GM21529 (cell line): ENCODE results near the gene MED6.

Experiments used
- ATAC-seq: cut with Tn5 transposase; IDR thresholded peaks from one replicate; pipeline ENCODE4 v1.9.1; 2021; ENCODE audit not compliant: unreplicated experiment

The MED6 gene

GRCh38 chr14:70600382-70601157 is at the start of gene MED6:
Gene MED6, minus strand, starts transcription at chr14:70600655. Its CDS starts 18 bp downstream, at chr14:70600637.
- ATAC-seq: peak; percentile 92

GRCh38 chr14:70649803-70650202 is 49.3 kb upstream of the MED6 start:
- no peak for ATAC-seq

- ATAC-seq: no peak
These were observed 47.9 kb upstream of the MED6 start for GRCh38 chr14:70648346-70648745.

- no peak for ATAC-seq
These were observed 46.2 kb upstream of the MED6 start for GRCh38 chr14:70646705-70647104.

DNA sequence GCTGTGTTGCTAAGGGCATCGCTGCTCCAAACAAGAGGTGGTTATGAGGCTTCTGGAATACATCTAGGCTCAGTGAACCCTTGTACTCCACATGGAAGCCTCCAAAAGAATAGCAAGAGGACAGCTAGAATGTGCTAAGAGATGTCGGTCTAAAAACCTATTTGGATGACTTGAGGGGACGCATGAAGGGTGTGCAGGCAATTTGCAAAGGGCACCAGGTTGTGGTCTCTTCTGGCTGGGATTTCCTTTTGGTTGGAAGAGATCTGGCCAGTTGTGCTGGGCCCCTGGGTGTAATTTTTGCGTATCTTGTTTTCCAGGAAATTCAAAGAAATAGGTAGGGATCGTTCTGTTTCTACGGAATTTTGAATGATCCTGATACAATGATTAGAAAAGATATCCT is 45.4 kb upstream of the MED6 start:
- no peak for ATAC-seq

- ATAC-seq: no peak
These were observed 43.5 kb upstream of the MED6 start for GRCh38 chr14:70643967-70644366.

GRCh38 chr14:70642303-70643235 is 42.1 kb upstream of the MED6 start:
- peak; percentile 33 for ATAC-seq

DNA sequence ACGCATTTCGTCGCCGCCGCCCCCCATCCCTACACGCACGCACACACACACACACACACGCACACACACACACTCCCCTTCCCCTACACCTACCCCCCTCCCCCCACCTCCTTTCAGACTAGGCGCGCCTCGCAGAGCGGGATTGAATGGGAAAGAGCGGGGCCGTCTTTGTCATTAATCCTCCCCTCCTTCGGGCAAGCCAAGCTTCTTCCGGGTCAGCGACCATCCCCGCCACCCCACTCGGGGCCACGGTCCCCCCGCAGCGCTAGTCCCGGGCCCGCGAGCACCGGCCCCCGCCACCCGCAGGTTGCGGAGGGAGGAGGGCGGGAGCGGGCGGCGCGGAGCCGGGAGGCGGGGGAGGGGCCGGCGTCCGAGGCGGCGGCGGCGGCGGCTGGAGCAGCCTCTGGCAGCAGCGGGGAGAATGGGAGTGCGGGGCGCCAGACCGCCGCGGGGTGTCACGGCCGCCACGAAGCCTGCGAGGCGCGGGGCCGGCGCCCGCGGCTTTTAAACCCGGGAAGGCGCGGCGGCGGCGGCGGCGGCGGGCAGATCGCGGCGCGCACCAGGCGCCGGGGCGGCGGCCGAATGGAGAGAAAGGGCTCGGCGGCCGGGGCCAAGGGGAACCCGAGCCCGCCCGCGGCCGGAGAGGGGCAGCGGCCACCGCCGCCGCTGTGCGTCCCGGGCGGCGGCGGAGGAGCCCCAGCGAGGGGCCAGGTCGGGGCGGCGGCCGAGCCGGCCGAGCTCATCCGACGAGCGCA is 41.3 kb upstream of the MED6 start, which contains the start of gene TTC9:
TSS of gene TTC9 (plus strand) at position 369 of the 755 bp plus-strand sequence. CDS start at position 583, 214 bp downstream.
- peak; percentile 17 for ATAC-seq

DNA sequence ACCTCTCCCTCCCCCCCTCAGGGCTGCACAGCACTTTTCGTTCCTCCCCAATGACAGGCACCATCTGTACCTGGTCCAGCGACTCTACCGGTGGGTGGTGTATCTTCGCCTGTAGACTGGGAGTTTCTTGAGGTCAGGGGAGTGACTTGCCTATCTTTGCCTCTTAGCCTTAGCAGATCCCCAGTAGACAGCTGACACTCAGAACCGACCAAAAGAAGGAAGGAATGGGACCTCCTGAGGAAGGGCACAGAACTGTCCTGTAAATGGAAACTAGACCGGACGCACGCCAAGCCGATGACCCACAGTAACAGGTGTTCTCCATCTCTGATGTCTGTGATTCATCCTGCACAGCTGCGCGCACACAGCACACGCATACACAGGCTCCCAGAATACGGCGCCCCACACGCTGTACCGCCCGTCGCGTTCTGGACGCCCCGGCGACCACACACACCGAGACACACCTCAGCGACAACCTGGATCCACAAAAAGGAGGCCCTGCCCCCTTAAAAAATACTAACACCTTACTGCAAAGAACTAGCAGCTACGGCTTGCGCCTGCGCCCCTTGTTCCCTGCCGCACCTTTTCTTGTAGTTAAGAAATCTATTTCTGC is 40.6 kb upstream of the MED6 start:
- peak; percentile 67 for ATAC-seq

DNA sequence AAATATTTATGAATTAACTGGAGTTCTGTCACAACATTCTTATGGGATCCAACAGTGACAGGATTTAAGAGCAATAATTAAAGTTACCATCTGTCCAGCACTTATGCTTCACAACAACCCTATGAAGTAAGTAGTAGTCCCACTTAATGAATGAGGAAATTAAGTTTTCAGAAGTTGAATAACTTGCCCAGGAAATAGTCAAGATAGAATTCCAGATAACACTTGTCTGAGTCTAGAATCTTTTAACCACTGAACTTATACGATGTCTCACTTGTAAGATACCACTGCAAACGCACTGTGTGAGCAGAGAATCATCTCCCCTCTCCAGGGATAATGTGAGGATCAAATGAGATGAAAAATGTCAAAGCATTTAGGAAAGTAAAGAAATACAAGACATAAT is 38.0 kb upstream of the MED6 start:
- ATAC-seq: no peak

DNA sequence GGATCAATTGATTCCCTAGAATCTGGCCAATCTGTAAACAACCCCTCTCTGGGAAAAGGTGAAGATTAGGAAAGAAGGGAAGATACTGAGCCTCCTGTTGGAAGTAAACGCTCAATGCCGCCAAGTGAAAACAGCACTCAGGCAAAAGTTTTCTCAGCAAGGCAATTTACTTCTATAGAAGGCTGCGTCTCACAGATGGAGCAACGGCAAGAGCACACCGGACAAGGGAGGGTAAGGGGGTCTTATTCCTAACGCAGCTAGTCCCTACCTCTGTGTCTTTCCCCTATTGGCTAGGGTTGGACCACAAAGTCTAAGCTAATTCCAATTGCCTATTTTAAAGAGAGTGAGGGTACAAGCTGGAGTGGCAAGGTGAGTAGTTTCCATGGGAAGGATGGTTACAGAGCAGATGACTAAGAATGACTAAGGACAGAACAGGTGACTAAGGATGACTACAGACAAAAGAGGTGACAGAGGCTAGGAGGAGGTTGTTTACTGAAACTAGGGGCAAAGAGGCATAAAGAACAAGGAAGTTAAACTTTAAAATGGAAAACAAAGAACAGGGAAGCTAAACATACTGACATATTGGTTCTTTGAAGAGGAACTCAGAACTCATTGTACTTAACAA is 35.6 kb upstream of the MED6 start:
- no peak for ATAC-seq

DNA sequence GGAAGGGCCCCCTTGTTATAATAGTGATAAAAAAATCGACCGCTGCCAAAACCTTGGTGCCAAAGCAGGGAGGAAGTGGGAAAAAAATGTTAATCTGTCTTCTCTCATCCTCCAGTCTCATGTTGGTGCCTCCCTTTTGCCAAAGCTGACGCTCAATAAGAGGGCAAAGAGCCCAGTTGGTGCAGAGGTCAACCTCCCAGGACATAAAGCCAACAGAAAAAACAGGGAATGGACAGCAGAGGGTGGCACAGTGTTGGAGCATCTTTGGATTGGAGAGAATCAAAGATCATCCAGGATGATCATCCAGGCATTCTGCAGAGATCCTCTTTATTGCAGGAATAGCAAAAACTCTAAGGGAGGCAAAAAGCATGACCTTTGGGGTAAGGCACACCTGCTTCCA is 31.5 kb upstream of the MED6 start:
- ATAC-seq: no peak

DNA sequence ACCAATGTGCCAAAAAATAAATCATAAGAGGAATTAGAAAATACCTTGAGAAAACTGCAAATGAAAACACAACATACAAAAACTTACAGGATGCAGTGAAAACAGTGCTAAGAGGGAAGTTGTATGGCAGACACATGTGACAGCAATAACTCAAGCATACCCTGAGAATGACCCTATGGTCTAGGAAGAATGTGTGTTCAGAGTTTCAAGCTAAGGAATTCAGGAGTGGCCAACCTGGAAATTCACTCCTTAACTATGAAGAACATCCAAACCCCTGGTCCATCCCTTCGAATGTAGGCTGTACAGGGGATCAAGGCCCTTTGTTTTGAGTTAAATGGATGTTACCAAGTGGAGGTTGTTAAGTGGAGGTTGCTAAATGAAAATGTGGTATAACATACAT is 24.5 kb upstream of the MED6 start:
- ATAC-seq: no peak

DNA sequence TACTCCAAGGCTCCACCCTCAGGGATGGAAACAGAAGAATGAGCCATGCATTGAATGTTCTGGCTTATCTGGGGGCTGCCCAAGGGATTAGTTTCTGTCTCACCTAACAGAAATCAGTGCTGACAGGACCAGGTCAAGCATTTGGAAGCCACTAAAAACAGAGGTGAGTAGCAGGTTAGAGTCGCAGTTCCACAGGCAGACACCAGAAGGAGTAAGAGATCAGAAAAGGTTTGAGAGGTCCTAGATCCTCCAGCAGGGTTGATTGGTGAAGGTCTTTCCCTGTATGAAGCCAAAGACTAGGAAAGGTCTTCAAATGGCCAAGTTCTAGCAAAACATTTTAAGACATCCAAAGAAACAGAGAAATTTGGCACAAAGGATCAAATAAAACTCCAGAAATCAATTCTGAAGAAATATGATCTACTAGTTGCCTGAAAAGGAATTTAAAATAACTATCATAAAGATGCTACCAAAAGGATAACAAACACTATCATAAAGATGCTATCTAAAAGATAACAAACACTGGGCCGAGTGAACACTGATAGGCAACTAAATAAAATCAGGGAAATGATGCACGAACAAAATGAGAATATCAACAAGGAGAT is 21.8 kb upstream of the MED6 start:
- no peak for ATAC-seq

- no peak for ATAC-seq
These were observed 19.3 kb upstream of the MED6 start for GRCh38 chr14:70619708-70620107.

DNA sequence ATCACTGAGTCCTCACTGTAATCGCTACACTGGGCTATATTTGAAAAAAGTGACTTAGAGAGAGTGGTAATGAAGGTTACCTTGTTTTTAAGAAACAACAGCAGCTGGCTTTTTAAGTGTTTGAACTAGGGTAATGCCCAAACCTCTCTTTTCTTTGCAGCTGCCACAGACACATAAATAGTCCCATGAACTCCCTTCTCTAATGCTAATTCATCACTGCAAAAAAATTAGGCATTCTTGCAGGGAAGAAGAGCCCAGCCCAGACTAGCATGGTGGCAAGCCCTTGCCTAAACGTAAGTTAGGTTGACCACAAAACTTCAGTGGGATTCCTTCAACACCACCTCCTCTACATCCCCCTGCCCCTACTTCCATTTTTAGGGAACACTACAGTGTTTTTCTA is 17.9 kb upstream of the MED6 start:
- no peak for ATAC-seq

- ATAC-seq: no peak
These were observed 16.2 kb upstream of the MED6 start for GRCh38 chr14:70616646-70617045.

GRCh38 chr14:70611216-70611615 is 10.8 kb upstream of the MED6 start:
- no peak for ATAC-seq

DNA sequence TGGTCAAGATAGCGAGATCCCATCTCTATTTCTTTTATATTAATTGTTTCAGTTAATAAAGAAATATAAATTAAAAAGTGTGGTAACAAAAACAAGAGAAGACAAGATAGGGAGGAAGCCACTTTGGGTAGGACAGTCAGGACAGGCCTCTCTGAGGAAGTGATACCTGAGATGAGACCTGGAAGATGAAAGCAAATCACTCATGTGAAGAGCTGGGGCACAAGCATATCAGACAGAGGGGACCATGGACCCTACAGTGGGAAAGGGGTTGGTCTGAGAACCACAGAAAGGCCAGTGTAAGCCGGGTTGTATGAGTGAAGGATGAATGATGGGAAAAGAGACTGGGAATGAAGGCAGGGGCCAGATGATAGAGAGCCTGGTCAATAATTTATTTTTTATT is 1.8 kb upstream of the MED6 start:
- peak; percentile 47 for ATAC-seq

DNA sequence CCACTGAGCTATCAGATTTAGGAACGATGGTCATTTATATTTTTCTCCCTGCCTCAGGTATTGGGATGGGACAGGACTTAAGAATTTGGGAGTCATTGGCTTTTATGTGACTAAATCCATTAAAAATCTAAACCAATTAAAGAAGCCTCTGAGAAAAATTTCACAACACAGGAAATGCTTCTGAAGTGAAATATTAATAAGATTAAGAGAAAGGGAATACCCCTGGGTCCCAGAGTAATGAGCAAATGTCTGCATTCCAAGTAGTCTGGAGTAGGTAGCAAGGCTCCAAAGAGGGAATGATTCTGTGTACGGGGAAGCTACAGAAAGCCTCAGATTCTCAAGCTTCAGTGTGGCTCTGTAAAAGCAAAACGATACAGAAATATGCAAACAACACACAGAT is 707 bp upstream of the MED6 start:
- ATAC-seq: no peak
